Smooth muscle cell (in vitro differentiated cells): ENCODE results near the gene MAP1LC3B. TPM values are rescaled to one million over a fixed set of nuclear protein-coding genes. Genes with fewer than 3 reads are reported as not detected.

Experiments used
- DNase-seq: peaks from one replicate; lab custom pipeline; 2025; ENCODE audit not compliant: unreplicated experiment; lab: John Stamatoyannopoulos, UW
- H2AFZ ChIP-seq: fragments of 200-600 bp; sonication (generic); 2 replicates; pipeline ENCODE4 v1.6.0; 2016; ENCODE audit warnings: antibody characterized with exemption, low read depth, mild to moderate bottlenecking
- H3F3A ChIP-seq: fragments of 200-600 bp; sonication (generic); 2 replicates; pipeline ENCODE4 v1.6.0; 2017; ENCODE audit warnings: antibody characterized with exemption, low read depth
- H3K27ac ChIP-seq: fragments of 200-600 bp; sonication (generic); 2 replicates; pipeline ENCODE4 v1.5.1; 2016; ENCODE audit warnings: low read depth, mild to moderate bottlenecking
- H3K27me3 ChIP-seq: fragments of 200-600 bp; sonication (generic); 2 replicates; pipeline ENCODE4 v1.6.1; 2016; ENCODE audit warnings: low read depth, mild to moderate bottlenecking
- H3K36me3 ChIP-seq: fragments of 200-600 bp; sonication (generic); 2 replicates; pipeline ENCODE4 v1.5.1; 2016; ENCODE audit warnings: low read depth
- H3K4me1 ChIP-seq: fragments of 200-600 bp; sonication (generic); 2 replicates; pipeline ENCODE4 v1.5.1; 2016; ENCODE audit warnings: low read depth
- H3K4me2 ChIP-seq: fragments of 200-600 bp; sonication (generic); 2 replicates; pipeline ENCODE4 v1.6.0; 2016; ENCODE audit warnings: mild to moderate bottlenecking
- H3K4me3 ChIP-seq: fragments of 200-600 bp; sonication (generic); 2 replicates; pipeline ENCODE4 v1.5.1; 2016; ENCODE audit warnings: mild to moderate bottlenecking
- H3K79me2 ChIP-seq: fragments of 200-600 bp; sonication (generic); 2 replicates; pipeline ENCODE4 v1.6.0; 2016; ENCODE audit warnings: low read depth, mild to moderate bottlenecking
- H3K9ac ChIP-seq: fragments of 200-600 bp; sonication (generic); 2 replicates; pipeline ENCODE4 v1.6.0; 2016; ENCODE audit warnings: low read depth
- H3K9me3 ChIP-seq: fragments of 200-600 bp; sonication (generic); replicated peaks from 2 replicates; pipeline ENCODE4 v1.5.1; 2016; ENCODE audit warnings: low read depth
- H4K20me1 ChIP-seq: fragments of 200-600 bp; sonication (generic); 2 replicates; pipeline ENCODE4 v1.6.0; 2016; ENCODE audit warnings: low read depth
- CTCF ChIP-seq: fragments of 200-600 bp; sonication (generic); IDR thresholded peaks from 2 replicates; pipeline ENCODE4 v1.5.1; 2017; ENCODE audit warnings: borderline replicate concordance, mild to moderate bottlenecking, antibody characterized with exemption; ENCODE audit not compliant: insufficient read depth, poor library complexity, severe bottlenecking
- WGBS: methylation state at CpG from one replicate; pipeline ENCODE4 v1.1.7; 2016; ENCODE audit warnings: low lambda C conversion rate; 5-methylcytosine and 5-hydroxymethylcytosine counted together
- polyA plus RNA-seq: library from polyadenylated mRNA; unstranded; fragments of >200 nt; fragmentation: Nextera tagmentation; extraction: Ambion mirVana; gene quantifications from 2 replicates; pipeline ENCODE4 v1.2.1, GENCODE V29; 2016
- total RNA-seq: library from RNA; depleted of rRNA; stranded (reverse); fragments of >200 nt; gene quantifications from 2 replicates; pipeline ENCODE4 v1.2.3, GENCODE V29; 2014

MAP1LC3B gene
- total and polyA plus RNA-seq, 2 experiments from 2014 or later: 77.5 to 107 TPM

DNA sequence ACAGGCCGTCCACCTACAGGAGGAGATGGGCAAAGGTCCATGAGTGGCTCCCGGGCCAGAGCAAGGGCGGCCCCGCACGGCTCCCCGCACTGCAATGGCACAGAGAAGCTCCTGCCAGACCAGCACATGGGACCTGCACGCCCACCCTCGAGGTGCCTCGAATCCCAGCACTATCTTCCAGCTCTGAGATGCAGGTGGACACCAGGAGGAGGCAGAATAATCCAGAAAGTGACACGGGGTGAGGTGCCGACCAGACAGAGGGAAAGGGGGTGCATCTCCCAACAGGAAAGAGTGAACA, 48.4 kb upstream of the MAP1LC3B start:
- no peak overlapping the region for H2AFZ ChIP-seq
- no peaks in the 10 kb centered on the region for H3K36me3 ChIP-seq
- no peak overlapping the region for H3K9ac ChIP-seq
- no peak overlapping the region for H3K27ac ChIP-seq
- no peaks in the 10 kb centered on the region for H3K27me3 ChIP-seq
- no peaks in the 10 kb centered on the region for H3F3A ChIP-seq
- H3K4me3 ChIP-seq: no peak overlapping the region
- no peaks in the 10 kb centered on the region for H3K79me2 ChIP-seq
- H4K20me1 ChIP-seq: peaks cover 54% of the 10 kb centered on the region
- no peaks in the 10 kb centered on the region for H3K9me3 ChIP-seq
- no peak for DNase-seq
- H3K4me2 ChIP-seq: no peak overlapping the region
- TF ChIP-seq CTCF: no peak
- WGBS: 93% methylated on average over 11 of the region's 11 CpGs
- no peaks in the 10 kb centered on the region for H3K4me1 ChIP-seq

DNA sequence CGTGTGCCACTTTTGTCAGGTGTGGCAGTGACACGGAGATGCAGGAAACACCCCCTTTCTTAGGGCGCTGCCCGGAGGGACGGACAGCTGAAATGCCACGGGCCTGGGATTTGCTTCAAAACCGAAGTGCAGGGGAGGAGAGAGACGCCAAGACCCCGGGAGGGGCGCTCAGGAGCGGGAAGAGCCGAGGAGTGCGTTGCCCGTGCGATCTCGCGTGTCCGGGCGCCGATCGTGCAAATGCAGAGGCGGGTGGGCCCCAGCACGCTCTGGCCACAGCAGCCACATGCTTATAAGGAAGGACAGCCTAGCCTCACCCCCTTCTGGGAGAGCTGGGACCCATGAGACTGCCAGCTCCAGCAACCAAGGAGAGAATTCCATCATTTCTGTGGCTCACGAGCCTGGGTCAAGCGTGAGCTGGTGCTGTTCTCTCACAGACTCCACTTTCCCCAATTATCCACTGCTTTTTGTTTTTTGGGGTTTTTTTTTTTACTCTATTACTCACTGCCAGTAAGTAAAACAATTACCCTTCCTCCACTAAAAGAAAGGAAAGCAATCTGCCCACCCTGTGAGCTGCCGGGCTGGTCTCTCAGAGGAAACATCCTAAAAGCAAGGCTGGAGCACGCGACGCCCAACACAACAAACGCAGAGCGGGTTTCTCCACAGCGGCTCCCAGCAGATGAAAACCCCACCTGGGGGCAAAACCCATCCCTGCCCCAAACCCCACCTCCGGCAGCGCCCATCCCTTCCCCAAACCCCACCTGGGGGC, 47.8 kb upstream of the MAP1LC3B start:
- H3K9ac ChIP-seq: no peak overlapping the region
- peaks cover 60% of the 10 kb centered on the region for H4K20me1 ChIP-seq
- H3K4me2 ChIP-seq: no peak overlapping the region
- TF ChIP-seq CTCF: no peak
- no peaks in the 10 kb centered on the region for H3K36me3 ChIP-seq
- H3F3A ChIP-seq: no peaks in the 10 kb centered on the region
- no peaks in the 10 kb centered on the region for H3K27me3 ChIP-seq
- no peaks in the 10 kb centered on the region for H3K4me1 ChIP-seq
- peaks cover 6% of the 10 kb centered on the region for H3K79me2 ChIP-seq
- no peak for DNase-seq
- H2AFZ ChIP-seq: no peak overlapping the region
- no peak overlapping the region for H3K27ac ChIP-seq
- WGBS: 95% methylated on average over 32 of the region's 34 CpGs
- H3K4me3 ChIP-seq: no peak overlapping the region
- H3K9me3 ChIP-seq: no peaks in the 10 kb centered on the region

DNA sequence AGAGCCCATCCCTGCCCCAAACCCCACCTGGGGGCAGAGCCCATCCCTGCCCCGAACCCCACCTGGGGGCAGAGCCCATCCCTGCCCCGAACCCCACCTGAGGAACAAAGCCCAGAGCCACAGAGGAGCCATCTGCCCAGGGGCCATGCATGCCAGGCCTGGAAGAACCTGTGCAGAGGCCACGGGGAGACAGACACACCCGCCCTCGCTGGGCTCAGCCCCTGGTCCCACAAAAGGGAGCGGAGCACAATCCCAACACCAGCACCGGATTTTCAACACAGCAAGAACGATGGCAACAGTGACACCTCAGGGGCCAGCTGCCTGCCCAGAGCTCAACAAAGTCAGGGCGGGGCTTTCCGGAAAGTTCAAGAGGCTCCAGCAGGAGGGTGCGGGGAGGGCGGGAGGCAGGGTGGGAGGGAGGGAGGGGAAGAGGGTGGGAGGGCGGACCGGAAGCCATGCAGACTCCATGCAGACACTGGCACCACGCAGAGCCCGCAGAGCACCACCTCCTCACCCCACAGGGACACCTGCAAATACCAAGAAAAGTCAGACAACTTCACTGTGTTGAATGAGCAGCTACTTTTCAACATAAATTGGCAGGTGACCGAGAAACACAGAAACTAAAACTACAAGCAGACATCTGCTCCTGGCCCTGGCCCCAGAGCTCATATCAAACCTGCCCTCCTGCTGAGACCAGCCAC, 47.1 kb upstream of the MAP1LC3B start:
- H2AFZ ChIP-seq: no peak overlapping the region
- H3K4me2 ChIP-seq: no peak overlapping the region
- H3K4me1 ChIP-seq: no peaks in the 10 kb centered on the region
- H3K9ac ChIP-seq: no peak overlapping the region
- H3F3A ChIP-seq: no peaks in the 10 kb centered on the region
- H3K36me3 ChIP-seq: no peaks in the 10 kb centered on the region
- no peaks in the 10 kb centered on the region for H3K27me3 ChIP-seq
- no peak overlapping the region for H3K27ac ChIP-seq
- no peak for DNase-seq
- H3K79me2 ChIP-seq: peaks cover 6% of the 10 kb centered on the region
- TF ChIP-seq CTCF: no peak
- H4K20me1 ChIP-seq: peaks cover 63% of the 10 kb centered on the region
- WGBS: 89% methylated on average over 14 of the region's 17 CpGs
- H3K4me3 ChIP-seq: no peak overlapping the region
- H3K9me3 ChIP-seq: no peaks in the 10 kb centered on the region
